Ishikawa (cell line): ENCODE measurements around the gene EPB42.

Experiments used
- CEBPB ChIP-seq: IDR thresholded peaks from 2 replicates; pipeline ENCODE4 v1.6.1; 2012
- CREB1 ChIP-seq: IDR thresholded peaks from 2 replicates; pipeline ENCODE4 v1.6.1; 2012; ENCODE audit warnings: low read depth
- EGR1 ChIP-seq: IDR thresholded peaks from 2 replicates; pipeline ENCODE4 v1.6.1; 2012
- EP300 ChIP-seq: IDR thresholded peaks from 2 replicates; pipeline ENCODE4 v1.6.1; 2012; ENCODE audit warnings: borderline replicate concordance
- FOXM1 ChIP-seq: IDR thresholded peaks from 2 replicates; pipeline ENCODE4 v1.6.1; 2012; ENCODE audit warnings: low read depth, borderline replicate concordance
- NFIC ChIP-seq: IDR thresholded peaks from 2 replicates; pipeline ENCODE4 v1.6.1; 2012
- RAD21 ChIP-seq: IDR thresholded peaks from 2 replicates; pipeline ENCODE4 v1.6.1; 2012; ENCODE audit warnings: low read depth
- TAF1 ChIP-seq: IDR thresholded peaks from 2 replicates; pipeline ENCODE4 v1.6.1; 2012; ENCODE audit warnings: low read depth, mild to moderate bottlenecking
- TCF12 ChIP-seq: IDR thresholded peaks from 2 replicates; pipeline ENCODE4 v1.6.1; 2012; ENCODE audit warnings: low read depth
- TEAD4 ChIP-seq: IDR thresholded peaks from 2 replicates; pipeline ENCODE4 v1.6.1; 2012
- YY1 ChIP-seq: IDR thresholded peaks from 2 replicates; pipeline ENCODE4 v1.6.1; 2012; ENCODE audit warnings: low read depth
- ZBTB7A ChIP-seq: IDR thresholded peaks from 2 replicates; pipeline ENCODE4 v1.6.1; 2012; ENCODE audit warnings: low read depth
- TF ChIP-seq, protein P1 (sequence below): IDR thresholded peaks from 2 replicates; pipeline ENCODE4 v1.6.1; 2012
- TF ChIP-seq, protein P2 (sequence below): IDR thresholded peaks from 2 replicates; pipeline ENCODE4 v1.6.1; 2012; ENCODE audit warnings: low read depth, mild to moderate bottlenecking
- TF ChIP-seq, protein P3 (sequence below): IDR thresholded peaks from 2 replicates; pipeline ENCODE4 v1.6.1; 2012

Gene EPB42

DNA sequence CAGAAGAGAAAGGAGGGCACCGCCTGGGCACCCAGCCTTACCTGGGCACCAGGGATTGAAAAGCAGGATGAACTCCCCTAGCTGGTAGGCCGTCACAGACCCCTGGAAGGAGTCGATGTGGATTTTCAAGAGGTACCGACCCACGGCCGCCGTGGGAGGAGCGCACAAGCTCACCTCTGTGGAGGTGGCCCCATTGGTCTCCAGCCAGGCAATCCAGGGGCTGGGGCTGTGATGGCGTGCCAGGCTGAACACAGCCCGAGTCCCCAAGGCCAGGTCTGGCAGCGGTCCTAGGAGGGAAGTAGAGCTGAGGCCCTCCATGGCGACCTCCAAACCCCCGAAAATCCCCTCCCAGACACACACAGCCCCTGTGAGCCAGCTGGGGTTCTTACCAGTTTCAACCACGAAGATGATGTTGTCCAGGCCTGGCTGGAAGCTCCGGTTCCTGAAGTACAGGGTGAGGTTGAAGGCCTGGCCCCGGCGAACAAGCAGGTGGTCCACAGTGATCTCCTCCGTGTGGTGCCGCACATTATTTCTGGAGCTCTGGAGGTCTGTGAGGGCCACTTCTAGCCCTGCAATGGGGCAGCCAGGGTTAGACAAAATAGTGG is 39.3 kb upstream of the EPB42 start:
- TF ChIP-seq EGR1, result no peak
- TF ChIP-seq, protein P1, sequence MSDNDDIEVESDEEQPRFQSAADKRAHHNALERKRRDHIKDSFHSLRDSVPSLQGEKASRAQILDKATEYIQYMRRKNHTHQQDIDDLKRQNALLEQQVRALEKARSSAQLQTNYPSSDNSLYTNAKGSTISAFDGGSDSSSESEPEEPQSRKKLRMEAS, result no peak
- TF ChIP-seq TAF1, result no peak
- TF ChIP-seq CREB1, result no peak
- no peak for TF ChIP-seq TEAD4
- no peak for TF ChIP-seq TCF12
- TF ChIP-seq YY1, result no peak
- no peak for TF ChIP-seq CEBPB
- no peak for TF ChIP-seq FOXM1
- TF ChIP-seq EP300, result no peak
- TF ChIP-seq RAD21, result no peak
- TF ChIP-seq, protein P2, sequence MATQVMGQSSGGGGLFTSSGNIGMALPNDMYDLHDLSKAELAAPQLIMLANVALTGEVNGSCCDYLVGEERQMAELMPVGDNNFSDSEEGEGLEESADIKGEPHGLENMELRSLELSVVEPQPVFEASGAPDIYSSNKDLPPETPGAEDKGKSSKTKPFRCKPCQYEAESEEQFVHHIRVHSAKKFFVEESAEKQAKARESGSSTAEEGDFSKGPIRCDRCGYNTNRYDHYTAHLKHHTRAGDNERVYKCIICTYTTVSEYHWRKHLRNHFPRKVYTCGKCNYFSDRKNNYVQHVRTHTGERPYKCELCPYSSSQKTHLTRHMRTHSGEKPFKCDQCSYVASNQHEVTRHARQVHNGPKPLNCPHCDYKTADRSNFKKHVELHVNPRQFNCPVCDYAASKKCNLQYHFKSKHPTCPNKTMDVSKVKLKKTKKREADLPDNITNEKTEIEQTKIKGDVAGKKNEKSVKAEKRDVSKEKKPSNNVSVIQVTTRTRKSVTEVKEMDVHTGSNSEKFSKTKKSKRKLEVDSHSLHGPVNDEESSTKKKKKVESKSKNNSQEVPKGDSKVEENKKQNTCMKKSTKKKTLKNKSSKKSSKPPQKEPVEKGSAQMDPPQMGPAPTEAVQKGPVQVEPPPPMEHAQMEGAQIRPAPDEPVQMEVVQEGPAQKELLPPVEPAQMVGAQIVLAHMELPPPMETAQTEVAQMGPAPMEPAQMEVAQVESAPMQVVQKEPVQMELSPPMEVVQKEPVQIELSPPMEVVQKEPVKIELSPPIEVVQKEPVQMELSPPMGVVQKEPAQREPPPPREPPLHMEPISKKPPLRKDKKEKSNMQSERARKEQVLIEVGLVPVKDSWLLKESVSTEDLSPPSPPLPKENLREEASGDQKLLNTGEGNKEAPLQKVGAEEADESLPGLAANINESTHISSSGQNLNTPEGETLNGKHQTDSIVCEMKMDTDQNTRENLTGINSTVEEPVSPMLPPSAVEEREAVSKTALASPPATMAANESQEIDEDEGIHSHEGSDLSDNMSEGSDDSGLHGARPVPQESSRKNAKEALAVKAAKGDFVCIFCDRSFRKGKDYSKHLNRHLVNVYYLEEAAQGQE, result no peak
- TF ChIP-seq, protein P3, sequence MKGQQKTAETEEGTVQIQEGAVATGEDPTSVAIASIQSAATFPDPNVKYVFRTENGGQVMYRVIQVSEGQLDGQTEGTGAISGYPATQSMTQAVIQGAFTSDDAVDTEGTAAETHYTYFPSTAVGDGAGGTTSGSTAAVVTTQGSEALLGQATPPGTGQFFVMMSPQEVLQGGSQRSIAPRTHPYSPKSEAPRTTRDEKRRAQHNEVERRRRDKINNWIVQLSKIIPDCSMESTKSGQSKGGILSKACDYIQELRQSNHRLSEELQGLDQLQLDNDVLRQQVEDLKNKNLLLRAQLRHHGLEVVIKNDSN, result no peak
- TF ChIP-seq NFIC, result no peak
- TF ChIP-seq ZBTB7A, result no peak

DNA sequence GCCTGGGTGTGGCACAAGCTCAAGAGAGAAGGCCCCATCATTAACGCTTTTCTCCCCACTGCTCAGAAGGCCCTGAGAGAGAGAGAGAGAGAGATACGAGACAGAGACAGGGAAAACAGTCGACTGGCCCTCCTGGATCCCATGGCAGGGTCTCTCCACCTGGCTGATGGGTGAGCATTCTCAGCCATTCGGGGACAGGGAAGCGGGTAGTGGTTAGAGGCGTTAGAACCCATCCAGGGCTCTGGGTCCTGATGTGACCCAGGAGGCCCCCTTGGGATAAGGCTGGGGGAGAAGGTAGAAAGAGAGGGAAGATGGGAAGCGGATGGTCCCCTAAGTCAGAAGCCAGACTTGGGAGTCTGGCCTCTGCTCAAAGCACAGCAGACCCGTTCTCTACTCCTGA is 38.0 kb upstream of the EPB42 start:
- TF ChIP-seq CREB1, result no peak
- TF ChIP-seq TCF12, result no peak
- TF ChIP-seq CEBPB, result no peak
- TF ChIP-seq EP300, result no peak
- no peak for TF ChIP-seq YY1
- no peak for TF ChIP-seq NFIC
- TF ChIP-seq TAF1, result no peak

DNA sequence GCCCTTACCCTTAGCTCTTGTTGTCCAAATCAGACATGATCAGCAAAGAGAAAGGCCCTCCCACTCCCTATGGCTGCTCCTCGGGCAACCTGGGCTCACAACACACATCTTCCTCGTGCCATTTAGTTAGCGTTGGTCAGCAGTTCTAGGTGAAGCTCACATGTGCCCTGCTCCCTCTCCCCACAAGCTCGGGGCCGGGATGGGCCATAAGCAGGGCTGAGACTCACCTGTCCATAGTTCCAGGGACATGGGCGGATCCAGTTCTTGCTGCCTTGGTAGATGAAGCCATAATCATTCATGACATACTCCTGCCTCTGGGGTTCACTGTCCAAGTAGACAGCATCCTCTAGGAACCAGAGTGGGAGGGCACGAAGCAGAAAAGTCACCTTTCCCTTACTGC is 35.5 kb upstream of the EPB42 start:
- TF ChIP-seq TAF1, result no peak
- TF ChIP-seq YY1, result no peak
- TF ChIP-seq, protein P3, result no peak
- TF ChIP-seq, protein P1, result no peak
- TF ChIP-seq CREB1, result no peak
- no peak for TF ChIP-seq FOXM1
- TF ChIP-seq CEBPB, result no peak
- TF ChIP-seq EP300, result no peak
- no peak for TF ChIP-seq TEAD4
- TF ChIP-seq, protein P2, result no peak
- no peak for TF ChIP-seq EGR1
- no peak for TF ChIP-seq NFIC
- TF ChIP-seq ZBTB7A, result no peak
- no peak for TF ChIP-seq TCF12
- TF ChIP-seq RAD21, result no peak

DNA sequence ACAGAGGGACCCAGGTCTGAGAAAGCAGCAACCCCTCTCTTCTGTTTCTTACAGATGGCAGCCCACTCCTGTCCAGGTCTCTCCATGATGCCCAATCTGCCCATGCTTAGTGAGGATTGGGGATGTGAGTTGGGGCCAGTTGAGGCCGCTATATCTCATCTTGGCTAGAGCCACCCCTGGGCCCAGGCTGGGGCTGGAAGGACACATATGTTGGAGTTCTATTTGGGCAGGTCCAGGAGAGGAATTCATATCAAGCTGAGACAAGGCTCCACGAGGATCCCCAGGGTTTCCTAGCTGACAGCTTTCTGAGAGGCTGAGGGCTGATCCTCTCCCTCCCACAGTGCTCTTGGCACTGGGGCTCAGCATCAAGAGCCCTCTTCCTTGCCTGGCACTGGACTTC is 34.6 kb upstream of the EPB42 start:
- TF ChIP-seq, protein P1, result no peak
- TF ChIP-seq NFIC, result no peak
- TF ChIP-seq YY1, result no peak

DNA sequence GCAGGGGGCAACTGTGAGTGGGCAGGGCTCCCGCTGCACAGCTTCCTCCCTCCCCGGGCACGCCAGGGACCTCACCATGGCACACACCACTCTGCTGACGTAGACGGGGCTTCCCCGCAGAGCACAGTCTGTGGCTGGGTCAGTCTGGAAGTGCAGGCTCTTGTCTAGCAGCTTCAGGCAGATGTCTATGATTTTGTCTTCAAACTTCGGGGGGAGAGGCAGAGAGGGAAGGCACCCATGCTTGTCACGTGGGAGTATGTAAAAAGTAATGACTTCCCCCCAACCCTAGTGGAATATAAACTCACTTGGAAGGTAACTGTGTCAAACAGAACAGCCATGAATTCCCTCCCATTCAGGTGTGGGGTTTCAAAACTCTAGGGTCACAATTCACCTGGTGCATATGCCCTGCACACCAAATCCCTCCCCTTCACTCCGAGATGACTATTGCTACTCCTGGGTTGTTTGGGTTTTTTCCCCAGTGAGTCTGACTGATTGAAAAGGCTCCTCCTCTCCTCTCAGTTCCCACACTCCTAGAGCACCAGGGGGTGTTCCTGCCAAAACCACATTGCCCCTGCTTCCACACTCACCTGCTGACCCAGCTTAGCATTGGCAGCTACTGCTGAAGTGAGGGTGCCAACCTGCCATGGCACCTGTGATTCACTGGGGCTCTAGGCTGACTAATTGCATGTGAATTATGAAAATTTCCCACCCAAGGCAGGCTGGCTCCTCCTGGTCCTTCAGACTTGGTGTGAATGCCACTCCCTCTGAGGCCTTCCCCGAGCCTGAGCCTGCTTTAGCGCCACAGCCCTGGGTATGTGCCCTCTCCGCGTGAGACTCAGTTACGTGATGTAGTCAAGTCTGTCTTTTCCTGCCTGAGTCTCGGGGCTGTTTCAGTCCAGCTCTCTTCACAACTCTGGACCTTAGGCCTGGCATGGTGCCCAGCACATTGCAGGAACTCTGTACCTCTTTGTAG is 32.9 kb upstream of the EPB42 start:
- TF ChIP-seq EGR1 (no peak), NFIC (peak; percentile 32; the same call in 1 of the 2 replicates)

DNA sequence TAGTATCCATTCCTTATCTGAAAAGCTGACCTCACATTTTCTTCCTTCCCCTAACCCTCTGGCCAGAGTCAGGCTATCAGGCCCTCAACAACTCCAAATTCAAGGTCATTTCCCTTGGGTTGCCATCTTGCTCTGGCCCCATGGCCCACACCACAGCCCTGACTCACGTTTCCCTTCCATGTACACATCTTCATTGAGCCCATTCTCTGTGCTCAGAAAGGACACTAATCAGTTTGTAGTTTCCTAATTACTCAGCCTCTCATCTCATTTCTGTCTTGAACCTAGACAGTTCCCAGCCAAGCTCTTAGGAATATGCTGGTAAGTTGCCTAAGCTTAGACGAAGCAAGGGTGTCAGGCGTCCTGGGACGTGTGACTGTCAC is 31.0 kb upstream of the EPB42 start:
- TF ChIP-seq FOXM1, result no peak
- no peak for TF ChIP-seq EGR1
- TF ChIP-seq, protein P3, result no peak
- no peak for TF ChIP-seq YY1
- TF ChIP-seq TEAD4, result no peak
- TF ChIP-seq, protein P1, result no peak
- TF ChIP-seq CEBPB, result no peak
- TF ChIP-seq CREB1, result no peak
- TF ChIP-seq, protein P2, result no peak
- no peak for TF ChIP-seq RAD21
- no peak for TF ChIP-seq TAF1
- TF ChIP-seq ZBTB7A, result no peak
- TF ChIP-seq TCF12, result no peak
- no peak for TF ChIP-seq EP300
- no peak for TF ChIP-seq NFIC
